ENCODE data around the gene APOO.
A peak's percentile ranks its signal among the peaks of the same experiment; 100 is the strongest.

APOO gene

GRCh38 chrX:23907498-23908218 is at the start of gene APOO, which contains the start of gene CXorf58:
APOO (minus strand) TSS chrX:23907938; CDS start chrX:23907702, 236 bp downstream.
CXorf58 (plus strand) TSS chrX:23908006; CDS start chrX:23910303, 2,297 bp downstream.
- peak; percentile 82 to 89 for DNase-seq (ENCODE audit: low spot score in 2 of 2)
- ATAC-seq (ENCODE audit: low read depth): peak; percentile 88
- H3K27ac Mint-ChIP-seq: peak within 1 kb of the TSS; percentile 83
- no peaks in the 10 kb centered on the region for H3K27me3 Mint-ChIP-seq
- peaks cover 6% of the 10 kb centered on the region for H3K4me1 Mint-ChIP-seq
- no peaks in the 10 kb centered on the region for H3K36me3 Mint-ChIP-seq
- no peaks in the 10 kb centered on the region for H3K9me3 Mint-ChIP-seq
- H3K4me3 Mint-ChIP-seq: peak within 1 kb of the TSS; percentile 87

- H3K4me1 Mint-ChIP-seq: peaks cover 7% of the 10 kb centered on the region
- H3K36me3 Mint-ChIP-seq: no peaks in the 10 kb centered on the region
- no peak for ATAC-seq (ENCODE audit: low read depth)
- H3K4me3 Mint-ChIP-seq: no peak overlapping the region
- H3K27ac Mint-ChIP-seq: no peak overlapping the region
- DNase-seq (ENCODE audit: low spot score in 2 of 2): no peak
- H3K9me3 Mint-ChIP-seq: no peaks in the 10 kb centered on the region
- H3K27me3 Mint-ChIP-seq: no peaks in the 10 kb centered on the region
Measured at GRCh38 chrX:23954396-23954795, 46.7 kb upstream of the APOO start.

GRCh38 chrX:23953908-23954269 is 46.2 kb upstream of the APOO start:
- ATAC-seq (ENCODE audit: low read depth) (peak; percentile 20), DNase-seq (ENCODE audit: low spot score in 2 of 2) (no peak)
- H3K27ac Mint-ChIP-seq: peak overlapping the region; percentile 75
- H3K9me3 Mint-ChIP-seq: no peaks in the 10 kb centered on the region
- H3K27me3 Mint-ChIP-seq: no peaks in the 10 kb centered on the region
- no peaks in the 10 kb centered on the region for H3K36me3 Mint-ChIP-seq
- H3K4me3 Mint-ChIP-seq: peak overlapping the region; percentile 78
- H3K4me1 Mint-ChIP-seq: peaks cover 7% of the 10 kb centered on the region

GRCh38 chrX:23952984-23953907 is 45.5 kb upstream of the APOO start:
- ATAC-seq (ENCODE audit: low read depth) (peak; percentile 98), DNase-seq (ENCODE audit: low spot score in 2 of 2) (peak; percentile 10 to 16)
- peaks cover 7% of the 10 kb centered on the region for H3K4me1 Mint-ChIP-seq
- H3K36me3 Mint-ChIP-seq: no peaks in the 10 kb centered on the region
- H3K27ac Mint-ChIP-seq: peak overlapping the region; percentile 75
- peak overlapping the region; percentile 78 for H3K4me3 Mint-ChIP-seq
- H3K9me3 Mint-ChIP-seq: no peaks in the 10 kb centered on the region
- H3K27me3 Mint-ChIP-seq: no peaks in the 10 kb centered on the region

GRCh38 chrX:23952391-23952790 is 44.7 kb upstream of the APOO start:
- Mint-ChIP-seq H3K4me3 (no peak overlapping the region), H3K27ac (no peak overlapping the region), H3K27me3 (no peaks in the 10 kb centered on the region), H3K36me3 (no peaks in the 10 kb centered on the region), H3K9me3 (no peaks in the 10 kb centered on the region), H3K4me1 (peaks cover 7% of the 10 kb centered on the region)
- DNase-seq (ENCODE audit: low spot score in 2 of 2) (no peak), ATAC-seq (ENCODE audit: low read depth) (no peak)

GRCh38 chrX:23945206-23945605 is 37.5 kb upstream of the APOO start:
- Mint-ChIP-seq H3K36me3 (no peaks in the 10 kb centered on the region), H3K27ac (no peak overlapping the region), H3K9me3 (no peaks in the 10 kb centered on the region), H3K4me1 (no peaks in the 10 kb centered on the region), H3K4me3 (no peak overlapping the region), H3K27me3 (no peaks in the 10 kb centered on the region)
- no peak for ATAC-seq (ENCODE audit: low read depth)
- DNase-seq (ENCODE audit: low spot score in 2 of 2): no peak

GRCh38 chrX:23944234-23944633 is 36.5 kb upstream of the APOO start:
- H3K27ac Mint-ChIP-seq: no peak overlapping the region
- DNase-seq (ENCODE audit: low spot score in 2 of 2) (no peak), ATAC-seq (ENCODE audit: low read depth) (no peak)
- no peak overlapping the region for H3K4me3 Mint-ChIP-seq
- H3K36me3 Mint-ChIP-seq: no peaks in the 10 kb centered on the region
- H3K9me3 Mint-ChIP-seq: no peaks in the 10 kb centered on the region
- H3K27me3 Mint-ChIP-seq: no peaks in the 10 kb centered on the region
- no peaks in the 10 kb centered on the region for H3K4me1 Mint-ChIP-seq

- Mint-ChIP-seq H3K4me3 (no peak overlapping the region), H3K36me3 (no peaks in the 10 kb centered on the region), H3K27ac (no peak overlapping the region), H3K4me1 (no peaks in the 10 kb centered on the region), H3K9me3 (no peaks in the 10 kb centered on the region), H3K27me3 (no peaks in the 10 kb centered on the region)
- ATAC-seq (ENCODE audit: low read depth): no peak
- no peak for DNase-seq (ENCODE audit: low spot score in 2 of 2)
Measured at GRCh38 chrX:23939203-23939602, 31.5 kb upstream of the APOO start.

- H3K9me3 Mint-ChIP-seq: no peaks in the 10 kb centered on the region
- no peak overlapping the region for H3K27ac Mint-ChIP-seq
- ATAC-seq (ENCODE audit: low read depth) (no peak), DNase-seq (ENCODE audit: low spot score in 2 of 2) (no peak)
- no peaks in the 10 kb centered on the region for H3K4me1 Mint-ChIP-seq
- no peaks in the 10 kb centered on the region for H3K36me3 Mint-ChIP-seq
- no peaks in the 10 kb centered on the region for H3K27me3 Mint-ChIP-seq
- H3K4me3 Mint-ChIP-seq: no peak overlapping the region
Measured at GRCh38 chrX:23938690-23939089, 31.0 kb upstream of the APOO start.

GRCh38 chrX:23937100-23937499 is 29.4 kb upstream of the APOO start:
- ATAC-seq (ENCODE audit: low read depth): no peak

GRCh38 chrX:23936180-23936579 is 28.4 kb upstream of the APOO start:
- ATAC-seq (ENCODE audit: low read depth) (no peak), DNase-seq (ENCODE audit: low spot score in 2 of 2) (no peak)
- no peaks in the 10 kb centered on the region for H3K9me3 Mint-ChIP-seq
- H3K4me3 Mint-ChIP-seq: no peak overlapping the region
- H3K36me3 Mint-ChIP-seq: no peaks in the 10 kb centered on the region
- no peak overlapping the region for H3K27ac Mint-ChIP-seq
- H3K4me1 Mint-ChIP-seq: peaks cover 1% of the 10 kb centered on the region
- no peaks in the 10 kb centered on the region for H3K27me3 Mint-ChIP-seq

More at GRCh38 chrX:23937100-23937499, 29.4 kb upstream of the APOO start:
- Mint-ChIP-seq H3K4me3 (no peak overlapping the region), H3K27me3 (no peaks in the 10 kb centered on the region), H3K9me3 (no peaks in the 10 kb centered on the region), H3K36me3 (no peaks in the 10 kb centered on the region), H3K4me1 (no peaks in the 10 kb centered on the region), H3K27ac (no peak overlapping the region)
- DNase-seq (ENCODE audit: low spot score in 2 of 2): no peak

- no peak for ATAC-seq (ENCODE audit: low read depth)
- no peaks in the 10 kb centered on the region for H3K9me3 Mint-ChIP-seq
- no peak overlapping the region for H3K4me3 Mint-ChIP-seq
- H3K27me3 Mint-ChIP-seq: no peaks in the 10 kb centered on the region
- H3K36me3 Mint-ChIP-seq: no peaks in the 10 kb centered on the region
- H3K27ac Mint-ChIP-seq: no peak overlapping the region
- no peak for DNase-seq (ENCODE audit: low spot score in 2 of 2)
- H3K4me1 Mint-ChIP-seq: peaks cover 4% of the 10 kb centered on the region
Measured at GRCh38 chrX:23935106-23935505, 27.4 kb upstream of the APOO start.

- ATAC-seq (ENCODE audit: low read depth) (no peak), DNase-seq (ENCODE audit: low spot score in 2 of 2) (no peak)
- Mint-ChIP-seq H3K4me3 (no peak overlapping the region), H3K27ac (no peak overlapping the region), H3K27me3 (no peaks in the 10 kb centered on the region), H3K9me3 (no peaks in the 10 kb centered on the region), H3K36me3 (no peaks in the 10 kb centered on the region), H3K4me1 (peaks cover 4% of the 10 kb centered on the region)
Measured at GRCh38 chrX:23932046-23932445, 24.3 kb upstream of the APOO start.

- no peak for DNase-seq (ENCODE audit: low spot score in 2 of 2)
Measured at GRCh38 chrX:23930894-23931604, 23.3 kb upstream of the APOO start.

More at GRCh38 chrX:23930894-23931604, 23.3 kb upstream of the APOO start:
- peaks cover 4% of the 10 kb centered on the region for H3K4me1 Mint-ChIP-seq
- no peaks in the 10 kb centered on the region for H3K36me3 Mint-ChIP-seq
- H3K27me3 Mint-ChIP-seq: no peaks in the 10 kb centered on the region
- no peak for ATAC-seq (ENCODE audit: low read depth)
- no peak overlapping the region for H3K4me3 Mint-ChIP-seq
- H3K27ac Mint-ChIP-seq: no peak overlapping the region
- H3K9me3 Mint-ChIP-seq: no peaks in the 10 kb centered on the region

Measured in memory B cell (primary cell).